NCI-H69 (cell line): ENCODE data around the gene SGTA.

Experiments used
- DNase-seq: peaks from one replicate; lab custom pipeline; 2025; lab: John Stamatoyannopoulos, UW

The SGTA gene

GRCh38 chr19:2809387-2810140, 26.5 kb upstream of the SGTA start:
- DNase-seq: no peak

- DNase-seq: no peak
These were observed 25.3 kb upstream of the SGTA start for GRCh38 chr19:2808129-2808941.

GRCh38 chr19:2807379-2808128, 24.5 kb upstream of the SGTA start:
- DNase-seq: no peak

DNA sequence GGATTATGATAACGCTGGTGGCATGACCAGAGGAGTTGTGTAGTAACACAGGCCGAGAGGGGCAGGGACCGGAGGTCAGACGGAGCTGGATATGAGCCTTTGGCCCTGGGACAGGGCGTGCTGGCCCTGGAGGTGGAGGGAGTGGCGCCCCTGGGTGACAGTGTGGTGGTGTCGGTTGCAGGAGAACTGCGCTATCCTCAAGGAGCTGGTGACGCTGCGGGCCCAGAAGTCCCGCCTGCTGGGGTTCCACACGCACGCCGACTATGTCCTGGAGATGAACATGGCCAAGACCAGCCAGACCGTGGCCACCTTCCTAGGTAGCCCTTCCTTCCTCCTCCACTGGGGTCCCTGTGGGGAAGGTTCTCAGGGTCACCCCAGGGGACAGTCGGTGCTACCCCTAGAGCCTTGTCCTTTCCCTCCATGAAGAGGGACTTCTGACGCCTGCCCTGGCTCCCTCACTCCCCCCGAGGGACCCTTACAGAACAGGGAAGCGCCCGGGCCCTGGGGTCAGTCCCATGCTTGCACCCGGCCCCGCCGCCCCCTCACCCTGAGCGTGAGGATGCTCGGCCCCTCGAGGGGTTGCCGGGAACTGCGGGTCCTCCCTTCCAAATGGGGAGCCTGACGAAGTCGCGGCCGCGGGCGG, 23.8 kb upstream of the SGTA start:
- no peak for DNase-seq

- DNase-seq: no peak
These were observed 23.0 kb upstream of the SGTA start for GRCh38 chr19:2805991-2806649.

DNA sequence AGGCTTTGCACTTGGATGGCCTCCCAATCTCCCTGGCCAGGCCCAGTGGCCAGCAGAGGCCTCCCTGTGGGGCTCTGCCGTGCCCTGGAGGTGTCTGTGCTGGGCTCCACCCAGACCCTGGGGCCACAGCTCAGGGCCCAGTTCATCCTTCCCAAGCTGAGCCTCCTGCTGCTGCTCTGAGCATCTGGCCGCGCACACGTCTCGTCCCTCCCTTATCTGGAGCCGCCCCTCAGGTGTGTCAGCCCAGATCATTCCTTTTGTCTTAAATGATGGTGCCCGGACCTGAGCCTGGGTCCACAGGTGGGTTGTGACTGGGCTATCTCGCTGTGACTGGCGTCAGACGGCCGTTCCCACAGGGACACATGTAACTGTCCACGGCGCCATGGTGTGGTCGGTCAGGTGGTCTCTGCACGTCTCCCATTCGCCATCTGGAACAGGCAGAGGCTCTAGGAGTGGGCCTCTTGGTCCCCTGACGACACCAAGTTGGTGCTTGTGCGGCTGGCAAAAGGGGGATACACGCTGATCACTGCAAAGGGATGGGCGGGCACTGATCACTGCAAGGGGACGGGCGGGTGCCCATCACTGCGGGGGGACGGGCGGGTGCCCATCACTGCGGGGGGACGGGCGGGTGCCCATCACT, 22.3 kb upstream of the SGTA start:
- DNase-seq: no peak

GRCh38 chr19:2804156-2805004, 21.3 kb upstream of the SGTA start:
- DNase-seq: no peak

GRCh38 chr19:2803486-2804155, 20.5 kb upstream of the SGTA start:
- no peak for DNase-seq

GRCh38 chr19:2802826-2803225, 19.8 kb upstream of the SGTA start:
- no peak for DNase-seq

- no peak for DNase-seq
These were observed 17.4 kb upstream of the SGTA start for GRCh38 chr19:2800506-2800905.

GRCh38 chr19:2799273-2800020, 16.4 kb upstream of the SGTA start:
- DNase-seq: no peak

GRCh38 chr19:2798733-2799132, 15.7 kb upstream of the SGTA start:
- no peak for DNase-seq

GRCh38 chr19:2798158-2798685, 15.1 kb upstream of the SGTA start:
- no peak for DNase-seq

DNA sequence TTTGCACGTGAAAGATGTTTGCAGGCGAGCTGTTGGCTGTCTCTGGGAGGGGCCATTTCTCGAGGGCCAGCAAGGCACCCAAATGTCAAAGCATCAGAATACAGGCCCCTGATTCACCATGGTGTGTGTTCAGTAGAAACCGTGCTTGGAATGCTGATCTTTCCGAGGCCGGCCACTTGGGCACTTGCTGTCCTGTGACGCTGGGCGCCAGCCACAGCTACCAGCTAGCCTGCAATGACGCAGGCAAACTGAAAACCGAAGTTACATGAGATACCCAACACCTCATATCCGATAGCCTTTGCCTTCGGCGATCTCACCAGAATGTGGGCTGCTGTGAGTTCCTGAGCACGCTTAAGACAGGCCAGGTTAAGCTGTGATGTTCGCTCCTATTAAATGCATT, 14.2 kb upstream of the SGTA start:
- no peak for DNase-seq

GRCh38 chr19:2796659-2797266, 13.7 kb upstream of the SGTA start:
- DNase-seq: no peak

GRCh38 chr19:2795827-2796658, 13.0 kb upstream of the SGTA start:
- no peak for DNase-seq

- DNase-seq: no peak
These were observed 10.5 kb upstream of the SGTA start for GRCh38 chr19:2793577-2793976.
